H9 (cell line): ENCODE results near the gene FNIP2. TPM values are rescaled to one million over a fixed set of nuclear protein-coding genes. Genes with fewer than 3 reads are reported as not detected.

Source experiments
- DNase-seq: peaks from one replicate; pipeline ENCODE4 v3.0.0-alpha.2; 2017
- H2AFZ ChIP-seq: one replicate; pipeline ENCODE4 v1.6.1; 2013; ENCODE audit warnings: mild to moderate bottlenecking, low read length, control low read depth, moderate library complexity
- H2AK5ac ChIP-seq: 2 replicates; pipeline ENCODE4 v1.6.1; 2013; ENCODE audit warnings: low read length, control low read depth, mixed read lengths; ENCODE audit not compliant: insufficient read length
- H2BK120ac ChIP-seq: one replicate; pipeline ENCODE4 v1.6.1; 2013; ENCODE audit warnings: low read depth, mild to moderate bottlenecking, low read length, control low read depth, inconsistent platforms; ENCODE audit not compliant: poor library complexity, severe bottlenecking
- H2BK12ac ChIP-seq: 2 replicates; pipeline ENCODE4 v1.6.1; 2013; ENCODE audit warnings: low read length, control low read depth, mixed read lengths, low read depth; ENCODE audit not compliant: insufficient read length
- H2BK15ac ChIP-seq: 2 replicates; pipeline ENCODE4 v1.6.1; 2013; ENCODE audit warnings: low read depth, low read length, control low read depth
- H2BK20ac ChIP-seq: one replicate; pipeline ENCODE4 v1.6.1; 2013; ENCODE audit warnings: low read depth, mild to moderate bottlenecking, low read length, control low read depth, inconsistent platforms; ENCODE audit not compliant: poor library complexity, severe bottlenecking
- H2BK5ac ChIP-seq: 2 replicates; pipeline ENCODE4 v1.6.1; 2013; ENCODE audit warnings: low read length, control low read depth, mixed read lengths; ENCODE audit not compliant: insufficient read length
- H3K14ac ChIP-seq: 2 replicates; pipeline ENCODE4 v1.6.1; 2013; ENCODE audit warnings: low read length, control low read depth; ENCODE audit not compliant: insufficient read depth
- H3K18ac ChIP-seq: 2 replicates; pipeline ENCODE4 v1.6.1; 2013; ENCODE audit warnings: low read depth, mild to moderate bottlenecking, mixed read lengths, low read length, control low read depth; ENCODE audit not compliant: insufficient read length
- H3K23ac ChIP-seq: 2 replicates; pipeline ENCODE4 v1.6.1; 2013; ENCODE audit warnings: low read length, control low read depth, mixed read lengths, low read depth; ENCODE audit not compliant: insufficient read length
- H3K23me2 ChIP-seq: 2 replicates; pipeline ENCODE4 v1.6.1; 2013; ENCODE audit warnings: low read depth, mild to moderate bottlenecking, mixed read lengths, low read length, control low read depth; ENCODE audit not compliant: insufficient read length, poor library complexity, severe bottlenecking
- H3K27ac ChIP-seq: 2 replicates; pipeline ENCODE4 v1.5.1; 2013; ENCODE audit warnings: low read length, control low read depth, mixed read lengths, low read depth; ENCODE audit not compliant: insufficient read length
- H3K27me3 ChIP-seq: 2 replicates; pipeline ENCODE4 v1.6.1; 2013; ENCODE audit warnings: low read length, control low read depth, inconsistent platforms; ENCODE audit not compliant: insufficient read depth
- H3K4ac ChIP-seq: 2 replicates; pipeline ENCODE4 v1.6.1; 2013; ENCODE audit warnings: low read depth, mild to moderate bottlenecking, control low read depth, inconsistent platforms, low read length, moderate library complexity
- H3K4me1 ChIP-seq: 2 replicates; pipeline ENCODE4 v1.6.1; 2013; ENCODE audit warnings: low read length, control low read depth, inconsistent platforms; ENCODE audit not compliant: insufficient read depth
- H3K4me2 ChIP-seq: 2 replicates; pipeline ENCODE4 v1.6.1; 2013; ENCODE audit warnings: low read length, control low read depth, mixed read lengths; ENCODE audit not compliant: insufficient read length, insufficient read depth
- H3K56ac ChIP-seq: 2 replicates; pipeline ENCODE4 v1.6.1; 2013; ENCODE audit warnings: low read depth, mild to moderate bottlenecking, mixed read lengths, low read length, control low read depth; ENCODE audit not compliant: insufficient read length
- H3K79me1 ChIP-seq: 2 replicates; pipeline ENCODE4 v1.6.1; 2013; ENCODE audit warnings: low read depth, mild to moderate bottlenecking, moderate library complexity, low read length, control low read depth, inconsistent platforms; ENCODE audit not compliant: insufficient read depth, poor library complexity, severe bottlenecking
- H3K79me2 ChIP-seq: 2 replicates; pipeline ENCODE4 v1.6.1; 2013; ENCODE audit warnings: low read length, control low read depth, inconsistent platforms; ENCODE audit not compliant: insufficient read depth
- H3K9ac ChIP-seq: 2 replicates; pipeline ENCODE4 v1.6.1; 2013; ENCODE audit warnings: low read length, control low read depth, mixed read lengths; ENCODE audit not compliant: insufficient read length; ENCODE audit errors: extremely low read depth
- H3K9me3 ChIP-seq: one replicate; pipeline ENCODE4 v1.6.1; 2013; ENCODE audit warnings: low read depth, low read length, inconsistent platforms; ENCODE audit not compliant: control insufficient read depth
- H3T11ph ChIP-seq: one replicate; pipeline ENCODE4 v1.6.1; 2013; ENCODE audit warnings: mild to moderate bottlenecking, low read length, control low read depth, inconsistent platforms
- H4K20me1 ChIP-seq: one replicate; pipeline ENCODE4 v1.6.1; 2013; ENCODE audit not compliant: control insufficient read depth, insufficient read length, insufficient read depth
- H4K5ac ChIP-seq: 2 replicates; pipeline ENCODE4 v1.6.1; 2013; ENCODE audit warnings: low read depth, mild to moderate bottlenecking, mixed read lengths, low read length, control low read depth; ENCODE audit not compliant: insufficient read length
- H4K8ac ChIP-seq: replicated peaks from 2 replicates; pipeline ENCODE4 v1.6.1; 2013; ENCODE audit warnings: low read length, control low read depth, mixed read lengths, low read depth; ENCODE audit not compliant: insufficient read length
- H4K91ac ChIP-seq: 2 replicates; pipeline ENCODE4 v1.6.1; 2013; ENCODE audit warnings: low read depth, mild to moderate bottlenecking, moderate library complexity, mixed read lengths, low read length, control low read depth; ENCODE audit not compliant: insufficient read length
- H3K27ac Mint-ChIP-seq, 3 experiments: 2 replicates in 2 of 3; 3 replicates in 1 of 3; pipeline ENCODE4 v1.8.0; 2020 to 2021; ENCODE audit warnings: mixed read lengths in 3 of 3, mild to moderate bottlenecking in 1 of 3, moderate library complexity in 1 of 3
- H3K27me3 Mint-ChIP-seq: 2 replicates; pipeline ENCODE4 v1.8.0; 2021; ENCODE audit warnings: low read depth, mild to moderate bottlenecking, moderate library complexity, mixed read lengths
- H3K36me3 Mint-ChIP-seq, 3 experiments: 2 replicates in 2 of 3; 3 replicates in 1 of 3; pipeline ENCODE4 v1.8.0; 2020 to 2021; ENCODE audit warnings: low read depth in 3 of 3, mixed read lengths in 3 of 3; ENCODE audit not compliant: insufficient read depth in 1 of 3
- H3K4me1 Mint-ChIP-seq, 2 experiments: 2 replicates each; pipeline ENCODE4 v1.8.0; 2020; ENCODE audit warnings: mixed read lengths in 2 of 2
- H3K4me3 Mint-ChIP-seq, 2 experiments: 2 replicates in 1 of 2; 3 replicates in 1 of 2; pipeline ENCODE4 v1.8.0; 2020 to 2021; ENCODE audit warnings: mild to moderate bottlenecking in 2 of 2, mixed read lengths in 2 of 2, moderate library complexity in 1 of 2
- H3K9me3 Mint-ChIP-seq, 2 experiments: 2 replicates in 1 of 2; 3 replicates in 1 of 2; pipeline ENCODE4 v1.8.0; 2020; ENCODE audit warnings: mild to moderate bottlenecking in 2 of 2, mixed read lengths in 2 of 2, moderate library complexity in 1 of 2
- total RNA-seq: library from RNA; stranded (reverse); gene quantifications from 2 replicates; pipeline ENCODE4 v1.2.1, GENCODE V29; 2021
- TF ChIP-seq, protein P1 (sequence below): fragments of 200-600 bp; sonication (generic); conservative IDR thresholded peaks from 3 replicates; pipeline ENCODE4 v1.8.0; 2021; ENCODE audit warnings: antibody characterized with exemption, mild to moderate bottlenecking

FNIP2 gene
- total RNA-seq, 1 experiment from 2014 or later, result 9.6 TPM

DNA sequence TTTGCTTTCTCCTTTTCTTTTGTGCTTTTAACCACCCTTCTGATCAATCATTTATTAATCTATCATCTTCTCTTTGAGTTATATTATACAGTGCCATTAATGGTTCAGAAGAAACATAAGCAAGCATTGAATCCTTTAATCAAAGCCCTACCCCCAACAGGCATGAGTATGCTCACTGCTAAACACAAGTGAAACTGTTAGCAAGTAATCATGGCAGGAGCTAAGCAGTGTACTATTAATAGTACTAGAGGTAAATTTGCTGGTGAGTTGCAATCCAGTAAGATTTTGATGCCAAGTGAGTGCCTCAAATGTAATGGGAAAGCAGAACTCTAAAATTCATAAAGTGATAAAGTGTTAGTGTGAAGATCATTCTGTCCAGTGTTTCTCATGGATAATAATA lies 57.2 kb downstream of the FNIP2 start:
- Mint-ChIP-seq H3K4me3 (no peak overlapping the region), H3K27me3 (no peaks in the 10 kb centered on the region), H3K9me3 (no peaks in the 10 kb centered on the region), H3K36me3 (peaks cover 3 to 8% (median 3%) of the 10 kb centered on the region in 3 experiments; a peak in 2 of 7 replicates), H3K27ac (no peak overlapping the region), H3K4me1 (peaks cover 4 to 10% of the 10 kb centered on the region in 2 experiments; a peak in 3 of 4 replicates)
- no peak overlapping the region for H3K4ac ChIP-seq
- H3K23me2 ChIP-seq, result no peaks in the 10 kb centered on the region
- no peaks in the 10 kb centered on the region for H4K20me1 ChIP-seq
- H2AFZ ChIP-seq, result no peak overlapping the region
- H3K14ac ChIP-seq, result no peak overlapping the region
- no peak overlapping the region for H4K5ac ChIP-seq
- no peak overlapping the region for H3K27ac ChIP-seq
- no peak overlapping the region for H3K18ac ChIP-seq
- no peak overlapping the region for H2BK12ac ChIP-seq
- H3K4me2 ChIP-seq, result no peak overlapping the region
- no peak overlapping the region for H3T11ph ChIP-seq
- no peak overlapping the region for H2BK20ac ChIP-seq
- H3K79me1 ChIP-seq, result no peaks in the 10 kb centered on the region
- no peaks in the 10 kb centered on the region for H3K79me2 ChIP-seq
- TF ChIP-seq, protein P1, sequence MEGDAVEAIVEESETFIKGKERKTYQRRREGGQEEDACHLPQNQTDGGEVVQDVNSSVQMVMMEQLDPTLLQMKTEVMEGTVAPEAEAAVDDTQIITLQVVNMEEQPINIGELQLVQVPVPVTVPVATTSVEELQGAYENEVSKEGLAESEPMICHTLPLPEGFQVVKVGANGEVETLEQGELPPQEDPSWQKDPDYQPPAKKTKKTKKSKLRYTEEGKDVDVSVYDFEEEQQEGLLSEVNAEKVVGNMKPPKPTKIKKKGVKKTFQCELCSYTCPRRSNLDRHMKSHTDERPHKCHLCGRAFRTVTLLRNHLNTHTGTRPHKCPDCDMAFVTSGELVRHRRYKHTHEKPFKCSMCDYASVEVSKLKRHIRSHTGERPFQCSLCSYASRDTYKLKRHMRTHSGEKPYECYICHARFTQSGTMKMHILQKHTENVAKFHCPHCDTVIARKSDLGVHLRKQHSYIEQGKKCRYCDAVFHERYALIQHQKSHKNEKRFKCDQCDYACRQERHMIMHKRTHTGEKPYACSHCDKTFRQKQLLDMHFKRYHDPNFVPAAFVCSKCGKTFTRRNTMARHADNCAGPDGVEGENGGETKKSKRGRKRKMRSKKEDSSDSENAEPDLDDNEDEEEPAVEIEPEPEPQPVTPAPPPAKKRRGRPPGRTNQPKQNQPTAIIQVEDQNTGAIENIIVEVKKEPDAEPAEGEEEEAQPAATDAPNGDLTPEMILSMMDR, result no peak
- no peak overlapping the region for H3K56ac ChIP-seq
- no peak overlapping the region for H4K91ac ChIP-seq
- no peak overlapping the region for H2BK120ac ChIP-seq
- H3K27me3 ChIP-seq, result no peaks in the 10 kb centered on the region
- no peak overlapping the region for H2AK5ac ChIP-seq
- H3K23ac ChIP-seq, result no peak overlapping the region
- H4K8ac ChIP-seq, result no peak overlapping the region
- no peak overlapping the region for H3K9ac ChIP-seq
- H3K4me1 ChIP-seq, result no peaks in the 10 kb centered on the region
- no peaks in the 10 kb centered on the region for H3K9me3 ChIP-seq
- no peak overlapping the region for H2BK5ac ChIP-seq
- no peak for DNase-seq
- H2BK15ac ChIP-seq, result no peak overlapping the region
